ENCODE results near the gene SCG5.
A peak's percentile ranks its signal among the peaks of the same experiment; 100 is the strongest.

SCG5 gene

DNA sequence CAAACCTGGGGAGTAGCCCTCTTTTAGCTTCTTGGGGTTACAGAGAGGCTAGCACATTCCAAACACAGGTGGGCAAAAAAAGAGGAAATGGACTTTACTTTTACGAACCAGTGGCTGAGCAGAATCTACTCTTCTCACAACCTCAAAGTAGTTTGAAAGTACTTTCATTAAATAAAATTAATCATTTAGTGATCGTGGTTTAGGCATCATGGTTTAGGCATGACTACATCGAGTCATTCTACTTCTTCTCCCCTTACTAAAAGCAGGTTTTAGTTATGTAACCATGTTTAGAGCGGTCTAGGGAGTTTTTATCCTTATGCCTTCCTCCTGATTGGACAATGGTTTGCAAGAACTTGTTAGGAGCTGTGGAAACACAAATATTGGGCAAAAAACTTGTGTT is 73.8 kb downstream of the SCG5 start:
- H3K4me3 ChIP-seq (ENCODE audit: low read depth, low read length): no peak overlapping the region
- TF ChIP-seq, protein P1, sequence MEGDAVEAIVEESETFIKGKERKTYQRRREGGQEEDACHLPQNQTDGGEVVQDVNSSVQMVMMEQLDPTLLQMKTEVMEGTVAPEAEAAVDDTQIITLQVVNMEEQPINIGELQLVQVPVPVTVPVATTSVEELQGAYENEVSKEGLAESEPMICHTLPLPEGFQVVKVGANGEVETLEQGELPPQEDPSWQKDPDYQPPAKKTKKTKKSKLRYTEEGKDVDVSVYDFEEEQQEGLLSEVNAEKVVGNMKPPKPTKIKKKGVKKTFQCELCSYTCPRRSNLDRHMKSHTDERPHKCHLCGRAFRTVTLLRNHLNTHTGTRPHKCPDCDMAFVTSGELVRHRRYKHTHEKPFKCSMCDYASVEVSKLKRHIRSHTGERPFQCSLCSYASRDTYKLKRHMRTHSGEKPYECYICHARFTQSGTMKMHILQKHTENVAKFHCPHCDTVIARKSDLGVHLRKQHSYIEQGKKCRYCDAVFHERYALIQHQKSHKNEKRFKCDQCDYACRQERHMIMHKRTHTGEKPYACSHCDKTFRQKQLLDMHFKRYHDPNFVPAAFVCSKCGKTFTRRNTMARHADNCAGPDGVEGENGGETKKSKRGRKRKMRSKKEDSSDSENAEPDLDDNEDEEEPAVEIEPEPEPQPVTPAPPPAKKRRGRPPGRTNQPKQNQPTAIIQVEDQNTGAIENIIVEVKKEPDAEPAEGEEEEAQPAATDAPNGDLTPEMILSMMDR (IDR thresholded peaks at IDR 0.05; ENCODE audit: low read depth, low read length): no peak

DNA sequence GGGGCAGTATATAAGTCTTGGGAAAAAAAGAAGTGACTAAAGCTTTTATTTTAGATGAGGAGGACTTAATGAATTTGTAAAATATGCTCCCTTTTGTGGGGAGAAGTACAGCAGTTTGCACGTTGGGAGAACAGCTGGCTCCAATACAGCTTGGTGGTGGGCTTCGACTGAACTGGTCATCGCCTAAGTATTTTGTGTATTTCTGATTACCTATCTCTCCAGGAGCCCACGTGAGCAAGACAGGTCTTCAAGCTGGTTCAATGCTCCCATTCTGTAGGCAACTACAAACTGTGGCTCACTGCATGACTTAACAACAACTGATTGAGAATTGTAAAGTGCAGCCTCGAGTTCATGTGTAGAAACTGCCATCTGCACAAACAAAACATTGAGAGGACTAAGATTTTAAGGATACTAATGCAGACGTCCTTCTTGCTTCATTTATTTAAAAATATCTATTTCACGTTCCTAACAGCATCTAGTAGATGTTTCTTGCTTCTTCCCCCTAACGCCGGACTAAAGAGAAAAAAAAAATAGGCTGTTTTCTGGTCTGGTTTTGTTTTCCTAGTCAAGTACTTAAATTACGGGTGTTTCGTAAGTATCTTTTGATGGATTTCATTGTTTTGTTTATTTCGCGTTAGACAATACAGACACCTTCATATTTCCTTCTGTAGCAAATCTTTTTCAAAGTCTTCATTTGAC is 74.9 kb downstream of the SCG5 start:
- peak overlapping the region; percentile 86; the same call in 1 of the 2 replicates for H3K4me3 ChIP-seq (ENCODE audit: low read depth, low read length)
- TF ChIP-seq, protein P1 (IDR thresholded peaks at IDR 0.05; ENCODE audit: low read depth, low read length): no peak

DNA sequence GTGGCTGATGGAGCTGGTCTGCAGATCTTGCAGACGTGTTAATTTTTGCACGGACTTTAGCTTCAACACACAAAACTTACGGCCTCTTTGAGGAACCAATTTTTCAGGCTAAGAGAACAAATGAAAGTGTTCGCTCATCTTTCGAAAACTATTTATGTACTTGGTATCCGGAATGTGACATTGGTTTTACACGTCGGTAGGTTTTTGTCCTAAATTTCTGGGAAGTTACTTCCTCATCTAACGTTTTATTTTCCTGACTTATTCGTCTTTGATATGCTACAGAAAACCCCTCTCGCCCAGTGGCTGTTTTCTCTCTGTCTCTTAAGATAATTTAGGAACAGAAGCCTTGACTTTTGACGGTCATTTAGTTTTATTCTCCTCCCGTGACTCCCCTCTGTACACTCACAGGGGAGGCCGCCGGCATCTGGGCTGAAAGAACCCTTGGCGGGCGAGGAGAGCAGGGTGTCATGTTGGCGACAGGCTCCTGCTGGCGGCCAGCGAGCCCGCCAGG is 75.5 kb downstream of the SCG5 start:
- peak overlapping the region; percentile 86 for H3K4me3 ChIP-seq (ENCODE audit: low read depth, low read length)
- TF ChIP-seq, protein P1 (IDR thresholded peaks at IDR 0.05; ENCODE audit: low read depth, low read length): no peak

DNA sequence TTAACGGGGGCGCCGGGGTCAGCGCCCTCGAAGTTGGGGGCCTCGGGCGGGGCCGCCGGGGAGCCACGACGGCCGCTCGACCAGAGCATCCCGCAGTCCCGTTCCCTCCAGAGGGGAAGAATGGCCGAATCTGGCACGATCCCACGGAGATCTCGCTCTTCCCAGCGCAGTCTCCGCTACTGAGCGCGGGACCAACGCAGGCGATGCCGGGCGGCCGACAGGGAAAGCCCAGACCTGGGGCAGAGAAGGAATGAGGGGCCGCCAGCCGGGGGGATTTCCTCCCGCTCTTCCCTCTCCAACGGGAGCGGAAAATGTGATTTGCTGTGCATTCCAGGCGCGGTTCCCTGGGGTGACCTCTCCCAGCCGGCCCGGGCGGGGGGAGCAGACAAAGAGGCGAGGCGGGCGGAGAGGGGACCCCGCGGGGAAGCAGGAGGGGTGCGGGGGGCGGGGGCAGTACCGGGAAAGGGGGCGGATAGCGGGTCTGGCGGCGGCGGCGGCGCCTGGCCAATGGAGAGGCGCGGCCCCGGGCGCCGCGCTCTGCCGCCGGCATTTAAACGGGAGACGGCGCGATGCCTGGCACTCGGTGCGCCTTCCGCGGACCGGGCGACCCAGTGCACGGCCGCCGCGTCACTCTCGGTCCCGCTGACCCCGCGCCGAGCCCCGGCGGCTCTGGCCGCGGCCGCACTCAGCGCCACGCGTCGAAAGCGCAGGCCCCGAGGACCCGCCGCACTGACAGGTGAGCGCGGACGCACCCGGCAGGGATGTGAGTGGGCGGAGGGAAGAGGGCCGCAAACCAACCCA is 76.1 kb downstream of the SCG5 start, which contains the start of gene GREM1:
Gene GREM1 (plus strand): TSS at position 579 of the 801 bp plus-strand sequence. CDS start 12,687 bp downstream, outside the sequence.
- peak within 1 kb of the TSS; percentile 86 for H3K4me3 ChIP-seq (ENCODE audit: low read depth, low read length)
- TF ChIP-seq, protein P1 (IDR thresholded peaks at IDR 0.05; ENCODE audit: low read depth, low read length): no peak

DNA sequence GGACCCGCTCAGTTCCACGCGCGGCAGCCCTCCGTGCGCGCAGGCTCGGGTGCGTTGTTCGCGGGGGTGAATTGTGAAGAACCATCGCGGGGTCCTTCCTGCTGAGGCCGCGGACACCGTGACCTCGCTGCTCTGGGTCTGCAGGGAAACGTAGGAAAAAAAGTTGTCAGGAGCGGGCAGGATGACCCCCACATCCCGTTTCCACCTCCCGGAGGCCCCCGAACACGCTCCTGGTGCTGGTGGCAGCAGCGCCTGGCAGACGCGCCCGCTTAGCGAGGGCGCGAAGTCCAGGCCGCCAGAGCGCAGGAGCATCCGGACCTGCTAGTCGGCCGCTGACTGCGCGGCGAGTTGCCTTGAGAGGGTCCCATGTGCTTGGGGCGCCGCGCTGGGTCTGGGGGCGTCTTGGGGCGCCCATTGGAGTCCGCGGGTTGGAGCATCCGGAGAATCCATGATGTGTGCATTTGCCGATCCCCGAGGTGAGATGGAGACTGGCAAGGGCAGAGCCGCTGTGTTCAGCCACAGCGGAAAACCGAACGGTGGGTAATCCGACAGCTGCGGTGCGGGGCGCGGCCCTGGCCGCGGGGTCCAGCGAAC is 76.8 kb downstream of the SCG5 start:
- TF ChIP-seq, protein P1 (IDR thresholded peaks at IDR 0.05; ENCODE audit: low read depth, low read length): no peak
- H3K4me3 ChIP-seq (ENCODE audit: low read depth, low read length): peak overlapping the region; percentile 86

DNA sequence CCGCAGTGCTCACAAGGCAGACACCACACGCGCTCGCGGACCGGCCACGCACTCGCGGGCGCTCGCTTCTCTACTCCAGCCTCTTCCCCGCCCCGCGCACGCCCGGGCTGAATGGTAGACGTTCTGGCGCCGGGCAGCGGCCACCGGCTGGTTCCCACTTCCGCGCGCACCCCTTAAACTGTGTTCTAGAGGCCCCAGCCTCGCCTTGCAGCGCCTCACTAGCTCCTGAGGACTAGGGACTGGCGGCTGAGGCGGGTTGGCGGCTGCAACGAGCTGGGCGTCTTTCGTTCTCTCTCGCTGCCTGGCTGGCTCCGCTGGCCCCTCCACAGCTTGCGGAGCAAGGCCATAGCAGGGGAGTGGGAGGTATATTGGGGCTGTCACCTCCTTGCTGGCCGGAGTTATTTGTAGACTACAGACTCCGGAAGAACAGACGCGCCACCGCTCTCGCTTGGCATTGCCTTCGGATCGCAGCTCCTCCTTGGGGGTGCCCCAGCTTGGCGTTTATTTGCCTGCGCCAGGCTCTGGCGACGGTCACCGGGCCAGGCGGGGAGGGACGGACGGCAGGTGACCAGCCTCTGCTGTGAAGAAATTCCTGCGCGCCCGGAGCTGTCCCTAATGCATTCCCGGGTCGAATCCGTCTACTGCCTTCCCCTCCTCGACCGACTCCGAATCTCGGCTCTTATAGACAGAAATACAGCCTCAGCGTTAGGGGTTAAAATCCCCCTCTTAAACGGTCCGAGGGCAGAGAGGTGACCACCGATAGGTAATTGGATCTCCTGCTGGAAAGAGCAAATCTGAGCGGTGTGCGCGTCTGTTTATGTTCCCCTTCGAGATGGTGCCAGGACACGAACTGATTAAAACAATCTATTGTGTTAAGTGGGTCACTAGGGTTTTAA is 77.6 kb downstream of the SCG5 start:
- H3K4me3 ChIP-seq (ENCODE audit: low read depth, low read length): peak overlapping the region; percentile 86
- TF ChIP-seq, protein P1 (IDR thresholded peaks at IDR 0.05; ENCODE audit: low read depth, low read length): no peak
